OCI-LY7 (cell line): ENCODE data around the gene CTBP2. TPM values are rescaled to one million over a fixed set of nuclear protein-coding genes. Genes with fewer than 3 reads are reported as not detected.

ENCODE experiments used
- BruUV-seq: library from RNA; stranded (reverse); fragments of 400-500 nt; replicated peaks from 2 replicates; lab custom pipeline; 2021; lab: Mats Ljungman, UMichigan
- CTCF ChIA-PET: fragments of 300-600 bp; sonication (Branson Sonifier 250); formaldehyde crosslinking; loops from one replicate; lab custom pipeline; 2022; ENCODE audit warnings: antibody characterized with exemption; ENCODE audit not compliant: unreplicated experiment; lab: Charles Lee
- POLR2A ChIA-PET: fragments of 300-600 bp; sonication (Branson Sonifier 250); formaldehyde crosslinking; loops from one replicate; lab custom pipeline; 2022; ENCODE audit warnings: antibody characterized with exemption; lab: Charles Lee
- DNase-seq: peaks from one replicate; pipeline ENCODE4 v3.0.0-alpha.2; 2015; ENCODE audit warnings: low spot score
- H2AFZ ChIP-seq: fragments of 200-600 bp; sonication (generic), shearing (Covaris generic); 2 replicates; pipeline ENCODE4 v1.6.1; 2014; ENCODE audit warnings: mild to moderate bottlenecking, antibody characterized with exemption, low read length, moderate library complexity
- H3K27ac ChIP-seq: fragments of 200-600 bp; sonication (generic); 2 replicates; pipeline ENCODE4 v1.5.1; 2014; ENCODE audit warnings: mixed run types, low read depth, mild to moderate bottlenecking, moderate library complexity, low read length, inconsistent platforms; ENCODE audit not compliant: poor library complexity, severe bottlenecking
- H3K36me3 ChIP-seq: fragments of 200-600 bp; sonication (generic); 2 replicates; pipeline ENCODE4 v1.6.1; 2014; ENCODE audit warnings: mild to moderate bottlenecking, antibody characterized with exemption, low read length, moderate library complexity, mixed read lengths; ENCODE audit not compliant: insufficient read depth
- H3K4me1 ChIP-seq: fragments of 200-600 bp; sonication (generic); 2 replicates; pipeline ENCODE4 v1.5.1; 2014; ENCODE audit warnings: mild to moderate bottlenecking, low read length; ENCODE audit not compliant: insufficient read depth, poor library complexity, severe bottlenecking
- H3K4me2 ChIP-seq: fragments of 200-600 bp; sonication (generic); 2 replicates; pipeline ENCODE4 v1.6.1; 2014; ENCODE audit warnings: mild to moderate bottlenecking, low read length
- H3K4me3 ChIP-seq: fragments of 200-600 bp; sonication (generic); 2 replicates; pipeline ENCODE4 v1.5.1; 2014; ENCODE audit warnings: mild to moderate bottlenecking, low read depth, low read length; ENCODE audit not compliant: poor library complexity, severe bottlenecking
- H3K79me2 ChIP-seq: fragments of 200-600 bp; sonication (generic); 2 replicates; pipeline ENCODE4 v1.6.1; 2016; ENCODE audit warnings: low read depth, mild to moderate bottlenecking, low read length, moderate library complexity, mixed read lengths; ENCODE audit not compliant: insufficient read depth
- H3K9me2 ChIP-seq: fragments of 200-600 bp; sonication (generic); 2 replicates; pipeline ENCODE4 v1.6.1; 2016; ENCODE audit warnings: mild to moderate bottlenecking, low read length, mixed read lengths; ENCODE audit not compliant: insufficient read depth
- H3K9me3 ChIP-seq: fragments of 200-600 bp; sonication (generic); 2 replicates; pipeline ENCODE4 v1.6.1; 2014; ENCODE audit warnings: mild to moderate bottlenecking, mixed run types, low read length, mixed read lengths
- H4K20me1 ChIP-seq: fragments of 200-600 bp; sonication (generic); 2 replicates; pipeline ENCODE4 v1.6.1; 2014; ENCODE audit warnings: mild to moderate bottlenecking, antibody characterized with exemption, low read length, moderate library complexity, mixed read lengths; ENCODE audit not compliant: insufficient read depth
- EZH2phosphoT487 ChIP-seq: fragments of 200-600 bp; sonication (generic); IDR thresholded peaks from 2 replicates; pipeline ENCODE4 v1.6.1; 2018; ENCODE audit warnings: low read depth, borderline replicate concordance, mild to moderate bottlenecking, mixed run types, antibody characterized with exemption, low read length, moderate library complexity, mixed read lengths
- intact Hi-C: fragments of 100-400 bp; cut with micrococcal nuclease; formaldehyde crosslinking; loops from one replicate; pipeline ENCODE4 v1.10.0; 2022; ENCODE audit not compliant: unreplicated experiment
- total RNA-seq, 2 experiments: library from RNA; depleted of rRNA in 1 of 2; stranded (reverse); fragments of >200 nt in 1 of 2; shearing (Covaris generic) in 1 of 2; gene quantifications; 2 replicates each; pipeline ENCODE4 v1.2.3, GENCODE V29; 2014 to 2022
- TF ChIP-seq, protein P1 (sequence below): fragments of 200-600 bp; sonication (generic); conservative IDR thresholded peaks from 2 replicates; pipeline ENCODE4 v1.5.1; 2014; ENCODE audit warnings: mild to moderate bottlenecking, antibody characterized with exemption, low read length, moderate library complexity, mixed read lengths

CTBP2 gene
- total RNA-seq, 2 experiments from 2014 or later: not detected

DNA sequence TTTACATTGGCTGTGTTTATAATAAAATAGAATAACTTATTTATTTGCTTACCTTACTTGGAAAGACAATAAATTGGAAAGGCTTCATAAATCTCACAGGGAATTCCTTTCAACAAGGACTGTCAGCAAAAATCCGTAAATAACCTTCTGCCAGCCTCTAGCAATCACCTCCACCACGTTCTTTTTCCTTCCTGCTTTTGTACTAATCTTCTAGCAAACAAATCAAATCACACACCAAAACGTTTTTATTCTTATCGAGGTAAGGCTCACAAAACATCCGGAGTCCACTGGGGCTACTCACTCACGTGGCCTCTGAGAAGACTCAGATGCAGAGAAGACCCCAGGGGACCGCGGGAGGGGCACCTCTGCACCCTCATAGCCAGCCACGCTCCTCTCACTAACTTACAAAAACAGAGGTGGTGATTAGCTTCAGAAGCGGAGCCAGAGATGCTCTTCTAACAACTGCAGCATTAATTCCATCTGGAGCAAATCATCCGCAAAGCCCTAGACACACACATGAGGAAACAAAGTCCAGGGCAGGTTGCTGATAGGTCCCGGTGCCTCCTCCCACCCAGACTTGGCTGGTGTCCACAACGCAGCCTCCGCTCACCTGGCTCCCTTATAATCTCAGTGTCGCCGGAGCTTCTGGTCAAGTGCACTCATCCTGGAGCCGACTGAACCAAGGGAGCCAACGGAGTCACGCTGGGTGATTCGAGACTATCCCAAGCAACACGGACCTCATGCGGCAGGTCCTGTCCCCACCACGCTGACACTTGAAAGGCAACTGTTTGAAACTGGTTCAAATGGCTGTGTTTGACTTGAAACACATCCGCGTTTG is 22.5 kb downstream of the CTBP2 start:
- H3K4me2 ChIP-seq: no peak overlapping the region
- ChIA-PET CTCF (no interaction called here), POLR2A (no interaction called here)
- no peaks in the 10 kb centered on the region for H3K36me3 ChIP-seq
- no TSS peak for BruUV-seq
- intact Hi-C loops: no loop called here
- no peak for TF ChIP-seq EZH2phosphoT487
- TF ChIP-seq, protein P1, sequence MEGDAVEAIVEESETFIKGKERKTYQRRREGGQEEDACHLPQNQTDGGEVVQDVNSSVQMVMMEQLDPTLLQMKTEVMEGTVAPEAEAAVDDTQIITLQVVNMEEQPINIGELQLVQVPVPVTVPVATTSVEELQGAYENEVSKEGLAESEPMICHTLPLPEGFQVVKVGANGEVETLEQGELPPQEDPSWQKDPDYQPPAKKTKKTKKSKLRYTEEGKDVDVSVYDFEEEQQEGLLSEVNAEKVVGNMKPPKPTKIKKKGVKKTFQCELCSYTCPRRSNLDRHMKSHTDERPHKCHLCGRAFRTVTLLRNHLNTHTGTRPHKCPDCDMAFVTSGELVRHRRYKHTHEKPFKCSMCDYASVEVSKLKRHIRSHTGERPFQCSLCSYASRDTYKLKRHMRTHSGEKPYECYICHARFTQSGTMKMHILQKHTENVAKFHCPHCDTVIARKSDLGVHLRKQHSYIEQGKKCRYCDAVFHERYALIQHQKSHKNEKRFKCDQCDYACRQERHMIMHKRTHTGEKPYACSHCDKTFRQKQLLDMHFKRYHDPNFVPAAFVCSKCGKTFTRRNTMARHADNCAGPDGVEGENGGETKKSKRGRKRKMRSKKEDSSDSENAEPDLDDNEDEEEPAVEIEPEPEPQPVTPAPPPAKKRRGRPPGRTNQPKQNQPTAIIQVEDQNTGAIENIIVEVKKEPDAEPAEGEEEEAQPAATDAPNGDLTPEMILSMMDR: no peak
- H3K4me1 ChIP-seq: no peaks in the 10 kb centered on the region
- no peak overlapping the region for H3K27ac ChIP-seq
- H3K9me3 ChIP-seq: no peaks in the 10 kb centered on the region
- H3K4me3 ChIP-seq: no peak overlapping the region
- H3K9me2 ChIP-seq: no peaks in the 10 kb centered on the region
- H4K20me1 ChIP-seq: no peaks in the 10 kb centered on the region
- no peak overlapping the region; the same call in 1 of the 2 replicates for H2AFZ ChIP-seq
- no peak for DNase-seq
- no peaks in the 10 kb centered on the region for H3K79me2 ChIP-seq

DNA sequence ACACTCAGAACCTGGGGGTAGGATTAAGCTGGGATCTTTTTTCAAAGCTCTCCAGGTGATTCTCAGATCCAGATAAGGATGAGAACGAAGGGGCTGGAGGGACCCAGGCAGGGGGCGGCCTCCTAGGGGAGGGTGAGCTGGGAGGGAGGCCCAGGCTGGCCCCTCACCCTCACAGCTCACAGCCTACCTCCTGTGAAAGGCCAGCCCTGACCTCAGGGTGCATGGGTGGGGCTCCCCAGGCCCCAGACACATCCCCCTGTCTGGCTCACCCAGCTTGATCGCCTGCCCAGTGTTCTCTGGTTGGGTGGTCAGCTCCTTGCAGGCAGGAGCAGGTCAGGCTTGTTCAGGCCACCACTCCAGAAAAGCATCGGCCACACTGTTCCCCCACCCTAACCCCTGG is 24.3 kb downstream of the CTBP2 start:
- no peak for DNase-seq
- H4K20me1 ChIP-seq: no peaks in the 10 kb centered on the region
- no peaks in the 10 kb centered on the region for H3K9me3 ChIP-seq
- H3K9me2 ChIP-seq: no peaks in the 10 kb centered on the region
- H3K79me2 ChIP-seq: no peaks in the 10 kb centered on the region
- CTCF ChIA-PET: no interaction called here
- no peak overlapping the region for H3K4me3 ChIP-seq
- no peaks in the 10 kb centered on the region for H3K4me1 ChIP-seq
- H3K4me2 ChIP-seq: no peak overlapping the region
- POLR2A ChIA-PET: no interaction called here
- H3K27ac ChIP-seq: no peak overlapping the region
- intact Hi-C loops: no loop called here
- BruUV-seq: no TSS peak
- no peaks in the 10 kb centered on the region for H3K36me3 ChIP-seq
- H2AFZ ChIP-seq: no peak overlapping the region
- TF ChIP-seq EZH2phosphoT487: no peak
- TF ChIP-seq, protein P1: no peak

DNA sequence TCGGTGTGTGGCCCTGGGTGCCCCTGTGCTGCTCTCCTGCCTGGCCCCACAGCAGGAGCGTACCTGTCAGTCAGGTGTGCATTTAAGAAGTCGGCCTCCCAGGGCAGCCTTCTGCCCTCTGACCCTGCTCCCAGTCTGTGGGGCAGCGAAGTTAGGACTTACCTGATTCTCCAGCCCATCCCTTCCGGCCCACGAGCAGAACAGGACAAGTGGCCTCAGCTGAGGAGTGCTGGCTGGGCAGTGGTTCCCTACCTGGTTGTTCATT is 24.7 kb downstream of the CTBP2 start:
- Histone ChIP-seq H4K20me1 (no peaks in the 10 kb centered on the region), H3K79me2 (no peaks in the 10 kb centered on the region), H2AFZ (no peak overlapping the region), H3K9me3 (no peaks in the 10 kb centered on the region), H3K27ac (no peak overlapping the region), H3K36me3 (no peaks in the 10 kb centered on the region), H3K4me1 (no peaks in the 10 kb centered on the region), H3K4me3 (no peak overlapping the region), H3K4me2 (no peak overlapping the region), H3K9me2 (no peaks in the 10 kb centered on the region)
- no peak for DNase-seq
- ChIA-PET CTCF (no interaction called here), POLR2A (no interaction called here)
- TF ChIP-seq EZH2phosphoT487: no peak
- TF ChIP-seq, protein P1: no peak
- BruUV-seq: no TSS peak
- intact Hi-C loops: no loop called here
